Activated CD8-positive, alpha-beta memory T cell treated with anti-CD3 and anti-CD28 coated beads for 4 hours (primary cell): Measurements from ENCODE around the gene RAB7B.

ENCODE experiments used
- DNase-seq, 2 donors: peaks; one replicate each; pipeline ENCODE4 v3.0.0-alpha.2; 2020; ENCODE audit warnings: low read depth in 2 of 2

Gene RAB7B

GRCh38 chr1:205948886-205949285 lies 54.3 kb downstream of the RAB7B start:
- DNase-seq, result no peak

- DNase-seq, result no peak
Measured at GRCh38 chr1:205948039-205948438, 55.2 kb downstream of the RAB7B start.

- no peak for DNase-seq
Measured at GRCh38 chr1:205947024-205947423, 56.2 kb downstream of the RAB7B start.

DNA sequence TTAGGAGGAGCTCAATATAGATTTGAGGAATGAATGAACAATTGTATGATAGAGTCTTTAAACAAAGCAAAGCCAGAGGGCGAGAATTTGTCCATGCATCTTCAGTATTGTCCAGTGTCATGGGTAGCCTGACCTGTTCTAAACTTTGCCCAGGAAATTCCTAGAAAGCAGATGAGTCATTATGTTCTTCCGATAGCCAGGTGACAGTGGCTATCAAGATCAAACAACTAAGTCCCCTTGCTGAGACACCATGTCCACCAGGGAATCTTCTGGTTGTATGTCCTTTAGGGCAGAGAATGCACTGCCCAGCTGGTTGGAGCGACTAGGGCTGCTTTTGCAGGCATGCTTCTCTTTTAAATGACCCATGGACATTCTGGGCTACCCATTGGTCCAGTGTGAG lies 58.1 kb downstream of the RAB7B start:
- no peak for DNase-seq

GRCh38 chr1:205944525-205944924 lies 58.7 kb downstream of the RAB7B start:
- no peak for DNase-seq

DNA sequence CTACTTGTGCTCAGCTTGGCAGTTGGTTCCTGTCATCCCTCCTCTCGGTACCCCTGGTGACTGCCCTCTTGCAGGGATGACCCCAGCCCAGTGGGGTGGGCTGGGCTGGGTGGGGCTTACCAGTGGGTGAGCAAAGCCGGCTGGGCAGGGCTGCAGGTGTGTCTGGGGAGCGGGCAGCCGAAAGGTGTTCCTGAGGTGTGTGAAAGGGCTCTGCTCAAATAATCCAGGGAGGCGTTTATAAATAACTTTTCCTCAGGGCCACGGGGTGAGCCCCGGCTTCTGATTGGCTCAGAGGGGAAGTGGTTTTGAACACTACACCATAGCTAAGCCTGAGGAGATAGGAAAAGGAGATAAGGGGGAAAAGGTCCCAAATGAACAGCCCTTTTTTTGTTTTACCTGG lies 60.0 kb downstream of the RAB7B start, which contains the start of gene SLC26A9:
SLC26A9 (minus strand) TSS at position 212 of the 400 bp plus-strand sequence. CDS start 7,636 bp downstream, outside the sequence.
- DNase-seq, result no peak

- no peak for DNase-seq
Measured at GRCh38 chr1:205942631-205943159, 60.5 kb downstream of the RAB7B start.

DNA sequence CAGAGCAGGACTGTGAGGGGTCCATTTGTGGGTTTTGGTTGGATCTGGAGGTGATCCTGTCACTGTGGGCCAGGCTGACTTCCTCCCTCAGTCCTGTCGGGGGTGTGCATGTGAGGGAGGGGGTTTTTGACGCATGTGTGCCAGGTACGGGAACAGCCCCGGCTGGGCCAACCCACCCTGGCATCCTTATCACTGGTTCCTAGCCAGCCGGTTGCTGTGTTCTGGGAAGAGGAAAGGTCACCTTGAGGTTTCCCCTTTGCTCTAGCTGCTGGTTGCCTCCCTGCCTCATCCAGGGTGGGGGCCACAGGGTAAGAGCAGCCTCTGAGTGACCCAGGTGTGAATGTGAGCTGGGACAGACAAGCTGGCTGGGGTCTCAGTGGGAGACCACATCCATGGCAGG lies 62.5 kb downstream of the RAB7B start:
- no peak for DNase-seq

- no peak for DNase-seq
Measured at GRCh38 chr1:205939690-205940330, 63.4 kb downstream of the RAB7B start.

DNA sequence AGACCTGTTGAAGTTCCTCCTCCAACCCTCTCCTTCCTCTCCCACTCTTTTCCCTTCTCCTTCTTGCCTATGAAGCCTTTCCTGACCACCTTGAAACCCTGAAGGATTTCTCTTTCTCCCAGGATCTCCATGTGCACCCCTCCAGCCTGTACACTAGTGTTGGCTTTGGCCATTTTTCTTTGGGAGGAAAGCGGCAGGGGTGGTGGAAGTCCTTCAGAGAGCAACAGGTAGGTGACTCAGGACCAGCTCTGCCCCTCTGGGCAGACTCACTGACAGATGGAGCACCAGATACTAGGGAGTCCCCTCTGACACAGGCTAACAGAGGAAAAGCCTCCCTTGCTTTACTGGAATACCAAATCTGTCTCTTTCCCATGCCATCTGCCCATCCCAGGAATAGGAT lies 64.5 kb downstream of the RAB7B start:
- no peak for DNase-seq

DNA sequence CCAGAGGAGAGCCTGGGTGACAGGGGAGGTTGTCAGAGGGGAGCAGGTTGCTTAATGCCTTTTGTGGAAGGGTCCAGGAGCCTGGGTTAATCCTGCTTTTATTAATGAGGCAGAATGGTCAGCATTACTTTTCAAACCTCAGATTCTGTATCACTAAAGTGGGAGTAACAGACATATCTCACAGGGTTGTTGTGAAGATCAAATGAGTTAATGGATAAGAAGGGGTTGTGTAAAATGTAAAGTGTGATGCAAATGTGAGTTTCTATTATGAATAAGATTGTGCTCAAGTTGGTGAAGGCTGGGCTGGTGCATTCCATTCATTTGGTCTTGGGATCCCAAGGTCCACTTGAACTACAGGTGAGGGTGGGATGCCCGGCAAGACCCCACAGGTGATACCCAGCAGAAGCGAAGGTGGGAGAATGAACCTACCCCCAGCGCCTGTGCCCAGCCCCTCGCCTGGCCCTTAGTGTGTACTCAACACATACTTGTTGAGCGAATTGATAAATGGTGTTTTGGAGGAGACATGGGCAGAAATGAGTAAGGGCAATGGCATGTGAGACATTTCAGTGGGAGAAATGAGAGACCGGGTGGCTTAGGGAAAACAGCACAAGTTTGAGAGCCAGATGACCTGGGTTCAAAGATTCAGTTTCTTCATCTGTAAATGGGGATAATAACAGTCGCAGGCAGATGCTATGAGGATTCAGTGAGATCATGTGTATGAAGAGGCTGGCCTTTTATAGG lies 66.2 kb downstream of the RAB7B start:
- no peak for DNase-seq

DNA sequence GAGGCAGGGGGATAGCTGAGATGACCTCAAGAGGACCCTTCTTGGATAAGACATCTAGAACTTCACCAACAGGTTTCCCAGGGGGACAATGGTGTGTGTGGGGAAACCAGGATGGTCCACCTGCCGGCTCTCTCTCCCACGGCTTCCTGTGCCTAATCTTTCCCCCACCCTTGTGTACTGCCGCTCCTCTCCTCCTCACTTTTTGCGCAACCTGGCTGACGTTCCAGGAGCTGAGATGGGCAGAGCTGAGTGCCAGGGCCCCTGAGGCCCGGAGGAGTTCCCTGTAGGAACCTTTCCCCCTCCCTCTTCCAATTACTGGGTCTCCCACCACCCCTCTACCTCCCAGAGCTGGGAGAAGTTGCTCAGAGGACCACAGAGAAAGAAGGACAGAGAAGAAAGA lies 66.9 kb downstream of the RAB7B start:
- DNase-seq, result no peak

GRCh38 chr1:205935869-205936268 lies 67.3 kb downstream of the RAB7B start:
- DNase-seq, result no peak

GRCh38 chr1:205934788-205935187 lies 68.4 kb downstream of the RAB7B start:
- no peak for DNase-seq

DNA sequence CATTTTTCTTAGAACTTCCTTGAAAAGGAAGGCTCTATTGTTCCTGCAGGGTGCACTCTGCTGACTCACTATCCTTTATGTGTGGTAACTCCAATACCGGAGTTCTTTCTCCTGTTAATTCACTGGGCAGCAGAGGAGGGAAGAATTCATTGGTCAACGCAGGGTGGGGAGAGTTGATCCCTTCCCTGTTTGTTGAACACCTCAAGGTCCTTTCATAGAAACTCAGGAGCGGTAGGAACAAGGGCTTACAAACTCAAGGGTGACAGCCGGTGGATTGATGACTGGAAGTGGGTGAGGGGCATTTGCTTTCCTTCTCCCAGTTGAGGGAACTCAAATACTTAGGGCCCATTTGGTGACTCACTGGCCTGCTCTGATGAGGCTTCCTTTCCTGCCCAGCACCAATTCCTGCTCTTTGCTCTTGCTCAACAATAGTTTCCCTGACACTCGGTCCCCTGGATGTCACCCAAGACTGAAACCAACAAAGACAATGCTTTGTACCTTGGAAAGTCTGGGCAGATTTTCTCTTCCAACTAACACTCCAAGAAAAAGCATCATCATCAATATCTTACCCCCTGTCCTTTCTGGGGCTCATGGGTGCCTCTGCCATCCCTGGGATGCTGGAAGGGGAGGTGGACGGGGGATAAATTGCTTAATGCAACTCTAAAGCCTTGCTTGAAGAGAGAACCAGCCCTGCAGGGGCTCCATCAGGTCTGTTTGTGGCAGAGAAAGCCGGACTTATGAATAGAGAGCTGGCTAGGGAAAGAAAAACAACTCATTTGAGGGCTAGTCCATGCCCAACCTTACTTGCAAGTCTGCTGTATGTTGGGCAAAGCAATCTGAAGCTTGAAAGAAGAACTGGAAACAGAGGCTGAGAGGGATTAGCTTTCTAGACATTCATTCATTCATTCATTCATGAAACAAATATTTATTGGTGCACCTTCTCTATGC lies 69.2 kb downstream of the RAB7B start:
- DNase-seq, result no peak

- DNase-seq, result no peak
Measured at GRCh38 chr1:205932776-205933175, 70.4 kb downstream of the RAB7B start.

- no peak for DNase-seq
Measured at GRCh38 chr1:205930799-205931281, 72.4 kb downstream of the RAB7B start.

DNA sequence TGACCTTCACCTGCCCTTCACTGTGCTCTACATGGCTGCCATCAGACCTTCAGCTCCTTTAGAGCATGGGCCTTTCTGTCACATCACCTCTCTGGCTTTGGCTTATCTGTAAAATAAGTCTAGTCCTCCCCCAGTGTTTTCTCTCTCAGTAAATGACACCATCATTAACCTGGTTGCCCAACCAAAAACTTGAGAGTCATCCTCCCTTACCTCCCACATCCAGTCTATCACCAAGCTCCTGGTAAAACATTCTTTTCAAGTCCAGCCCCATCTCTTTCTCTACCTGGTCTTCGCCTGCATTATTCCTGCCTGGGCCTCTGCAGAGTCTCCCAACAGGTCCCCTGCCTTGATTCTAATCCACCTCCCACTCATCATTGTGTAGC lies 73.0 kb downstream of the RAB7B start:
- no peak for DNase-seq

DNA sequence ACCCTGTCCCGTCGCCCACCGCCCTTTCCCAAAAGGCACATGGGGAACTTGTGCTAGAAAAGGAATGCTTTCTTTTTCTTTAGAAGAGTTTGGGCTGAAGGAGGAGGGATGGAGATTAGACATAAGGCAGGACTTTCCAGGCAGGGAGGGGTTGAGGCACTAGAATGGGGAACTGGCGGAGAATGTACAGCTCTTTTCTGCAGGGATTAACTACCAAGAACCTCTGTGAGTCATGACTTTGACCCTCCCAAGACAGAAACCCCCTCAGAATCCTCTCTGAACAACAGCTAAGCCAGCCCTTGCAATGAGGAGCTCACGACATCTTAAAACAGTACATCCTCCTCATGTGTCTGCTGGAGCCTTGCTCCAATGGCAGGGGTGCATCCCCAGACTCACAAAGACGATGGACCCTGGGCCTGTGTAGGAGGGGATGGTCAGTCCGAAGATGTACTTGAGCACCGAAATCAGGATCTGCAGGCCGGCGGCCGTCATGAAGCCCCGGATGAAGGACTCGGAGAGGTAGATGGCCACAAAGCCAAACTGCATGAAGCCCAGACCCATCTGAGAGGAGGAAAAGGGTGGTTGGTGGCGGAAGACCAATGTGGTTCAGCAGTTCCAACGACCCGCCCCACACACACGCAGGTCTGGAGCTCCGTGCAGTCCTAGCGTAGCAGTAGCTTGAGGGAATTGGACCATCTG lies 73.5 kb downstream of the RAB7B start:
- DNase-seq, result no peak

DNA sequence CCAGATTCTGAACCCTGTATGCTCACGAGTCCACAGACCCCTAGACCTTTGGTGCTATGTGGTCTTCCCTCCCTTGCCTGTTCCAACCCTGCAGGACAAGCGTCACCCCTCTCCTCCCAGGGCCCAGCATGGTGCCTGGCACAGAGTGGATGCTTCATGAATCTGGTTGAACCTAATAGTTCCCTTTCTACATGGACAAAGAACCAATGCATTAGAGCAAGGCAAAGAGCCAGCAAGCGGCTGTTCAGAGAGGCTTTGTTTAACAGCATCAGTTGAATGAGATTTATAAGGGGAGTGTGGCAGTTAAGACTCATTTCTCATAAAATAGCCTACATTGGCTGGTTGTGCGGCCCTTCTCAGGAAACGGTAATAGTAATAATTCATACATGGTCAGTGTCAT lies 74.9 kb downstream of the RAB7B start:
- DNase-seq, result no peak

DNA sequence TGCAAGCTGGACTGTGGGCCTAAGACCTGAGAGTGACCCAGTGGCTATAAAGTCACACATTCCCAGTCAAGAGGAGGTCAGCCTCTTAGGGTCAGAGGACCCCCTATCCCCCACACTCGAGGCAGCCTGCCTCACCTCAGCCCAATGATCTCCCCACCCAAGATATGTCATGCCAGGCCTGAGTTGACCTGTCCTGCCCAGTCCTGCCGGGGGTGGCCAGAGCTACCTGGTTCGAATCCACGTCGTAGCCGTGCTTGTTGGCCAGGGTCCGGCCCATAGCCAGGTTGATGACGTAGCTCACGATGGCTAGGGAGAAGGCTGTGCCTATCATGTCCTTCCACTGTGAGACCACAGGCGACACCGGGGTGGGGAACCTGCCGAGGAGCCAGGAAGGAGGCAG lies 75.5 kb downstream of the RAB7B start:
- DNase-seq, result no peak
